GM21737 (cell line): Measurements from ENCODE around the gene ARHGEF6.
A peak's percentile ranks its signal among the peaks of the same experiment; 100 is the strongest.

Source experiments
- ATAC-seq: cut with Tn5 transposase; IDR thresholded peaks from one replicate; pipeline ENCODE4 v1.9.1; 2021; ENCODE audit warnings: mild to moderate bottlenecking, moderate library complexity; ENCODE audit not compliant: unreplicated experiment

The ARHGEF6 gene

DNA sequence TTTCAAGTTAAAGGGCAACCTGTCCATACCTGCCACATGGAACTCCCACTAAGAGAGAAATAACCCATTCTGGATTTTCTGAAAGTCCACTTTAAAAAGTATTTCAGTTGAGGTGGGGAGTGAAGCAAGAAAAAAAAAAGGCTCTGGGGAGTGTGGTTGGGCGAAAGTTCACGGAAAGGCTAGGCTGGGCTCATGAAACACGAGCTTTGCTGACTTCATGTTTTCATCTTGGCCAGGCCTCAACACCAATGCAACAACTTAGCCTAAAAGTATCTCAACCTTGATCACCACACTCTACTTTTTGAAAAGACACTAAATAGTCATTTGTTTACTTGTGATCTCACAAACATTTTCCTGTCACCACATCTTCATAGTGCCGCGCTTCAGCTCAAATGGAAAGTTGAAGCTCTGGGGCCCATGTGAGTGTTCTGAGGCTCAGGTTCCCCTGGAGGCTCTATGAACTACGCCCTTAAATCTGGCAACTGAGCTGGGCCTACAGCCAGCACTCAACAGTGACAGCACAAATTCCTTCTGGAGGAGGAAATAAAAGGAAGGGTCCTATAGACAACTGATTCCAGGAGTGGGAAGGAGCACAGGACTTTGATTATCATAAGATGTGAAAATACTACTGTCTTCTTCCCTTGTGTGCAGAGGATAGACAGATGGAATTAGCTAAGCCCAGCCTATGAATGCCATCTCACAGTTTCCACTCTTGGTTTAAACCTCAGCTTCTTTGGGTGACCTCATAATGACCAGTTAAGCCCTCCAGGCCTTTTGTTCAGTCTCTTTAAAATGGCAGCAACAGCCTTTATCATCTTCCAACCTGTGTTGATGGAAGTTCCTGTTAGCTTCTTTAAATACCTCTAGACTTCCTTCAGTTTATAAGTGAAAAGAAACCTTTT, 127.7 kb downstream of the ARHGEF6 start:
- no peak for ATAC-seq

- ATAC-seq, result no peak
Observed at GRCh38 chrX:136650811-136651210, 129.9 kb downstream of the ARHGEF6 start.

DNA sequence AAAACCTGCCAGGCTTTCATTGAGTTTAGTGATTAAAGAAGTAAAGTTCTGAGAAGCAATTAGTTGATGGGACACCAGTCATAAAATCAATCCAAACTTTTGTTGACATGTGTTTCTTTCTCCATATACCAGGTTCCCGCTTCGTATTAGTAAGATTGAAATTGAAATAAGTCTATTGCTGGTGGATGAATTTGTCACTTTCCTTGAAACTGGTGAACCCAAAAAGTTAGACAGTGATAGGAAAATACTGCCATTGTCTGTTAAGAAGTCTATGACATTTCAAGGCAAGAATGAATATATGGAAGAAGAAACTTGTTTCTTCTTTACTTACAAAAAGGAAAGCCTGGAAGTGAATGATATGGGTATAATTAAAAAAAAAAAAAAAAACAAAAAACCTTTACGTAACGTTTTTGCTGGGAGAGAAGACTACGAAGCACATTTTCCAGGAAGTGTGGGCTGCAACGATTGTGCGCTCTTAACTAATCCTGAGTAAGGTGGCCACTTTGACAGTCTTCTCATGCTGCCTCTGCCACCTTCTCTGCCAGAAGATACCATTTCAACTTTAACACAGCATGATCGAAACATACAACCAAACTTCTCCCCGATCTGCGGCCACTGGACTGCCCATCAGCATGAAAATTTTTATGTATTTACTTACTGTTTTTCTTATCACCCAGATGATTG, 132.9 kb downstream of the ARHGEF6 start, which contains the start of gene CD40LG:
Gene CD40LG (plus strand): TSS at position 482 of the 684 bp plus-strand sequence. CDS start 91 bp downstream, at position 573.
- ATAC-seq, result no peak

- ATAC-seq, result no peak
Observed at GRCh38 chrX:136646602-136647239, 134.0 kb downstream of the ARHGEF6 start.

- ATAC-seq, result no peak
Observed at GRCh38 chrX:136643243-136643642, 137.5 kb downstream of the ARHGEF6 start.

DNA sequence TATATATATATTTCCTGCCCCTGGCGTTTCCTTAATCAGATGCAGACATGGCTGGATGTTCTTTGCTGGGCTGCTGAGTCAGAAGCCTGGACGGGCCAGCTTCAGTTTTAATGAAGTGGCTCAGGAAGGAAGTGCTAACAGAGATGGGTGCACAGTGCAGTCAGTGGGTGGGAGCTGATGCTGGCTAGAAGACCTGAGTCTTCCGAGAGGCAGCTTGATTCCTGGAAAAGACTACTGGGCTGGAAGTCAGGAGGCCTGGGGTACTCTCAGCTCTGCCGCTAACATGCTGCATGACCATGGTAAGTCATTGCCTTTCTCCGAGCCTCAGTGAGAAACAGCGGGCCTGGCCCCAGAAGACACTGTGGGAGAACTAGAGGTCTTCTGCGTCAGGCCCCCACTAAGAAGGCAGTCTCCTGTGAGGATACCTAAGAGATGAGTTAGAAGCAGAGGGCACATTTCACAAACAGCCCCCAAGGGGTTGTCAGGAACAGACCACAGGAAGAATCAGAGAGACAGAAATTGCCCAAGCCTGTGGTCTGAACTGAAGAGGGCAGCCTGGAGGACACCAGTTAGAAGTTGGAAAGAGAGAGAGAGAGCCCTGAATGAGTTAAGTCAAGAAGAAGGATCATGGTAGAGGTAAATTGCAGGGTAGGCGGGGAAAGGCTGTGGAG, 141.1 kb downstream of the ARHGEF6 start:
- ATAC-seq, result no peak

DNA sequence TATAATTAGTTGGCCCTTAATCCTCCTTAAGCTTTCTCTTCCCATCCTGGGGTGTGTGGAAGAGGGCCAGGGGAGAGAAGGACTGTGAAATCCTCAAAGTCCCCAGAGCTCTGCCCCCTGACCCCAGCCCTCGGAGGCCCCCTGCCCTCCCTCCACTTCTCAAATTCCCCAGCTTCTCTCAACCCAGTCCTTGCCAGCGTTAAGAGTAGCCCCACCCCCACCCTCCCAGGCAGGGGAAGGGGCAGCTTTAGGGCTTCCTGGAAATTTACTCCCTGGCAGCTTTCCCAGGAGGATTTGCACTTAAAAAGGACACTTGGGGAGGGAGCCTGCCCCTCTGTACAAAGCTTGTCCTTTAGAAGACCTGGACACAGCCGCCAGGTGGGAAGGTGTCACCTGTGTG, 144.6 kb downstream of the ARHGEF6 start:
- ATAC-seq, result no peak

- no peak for ATAC-seq
Observed at GRCh38 chrX:136635235-136635634, 145.5 kb downstream of the ARHGEF6 start.

DNA sequence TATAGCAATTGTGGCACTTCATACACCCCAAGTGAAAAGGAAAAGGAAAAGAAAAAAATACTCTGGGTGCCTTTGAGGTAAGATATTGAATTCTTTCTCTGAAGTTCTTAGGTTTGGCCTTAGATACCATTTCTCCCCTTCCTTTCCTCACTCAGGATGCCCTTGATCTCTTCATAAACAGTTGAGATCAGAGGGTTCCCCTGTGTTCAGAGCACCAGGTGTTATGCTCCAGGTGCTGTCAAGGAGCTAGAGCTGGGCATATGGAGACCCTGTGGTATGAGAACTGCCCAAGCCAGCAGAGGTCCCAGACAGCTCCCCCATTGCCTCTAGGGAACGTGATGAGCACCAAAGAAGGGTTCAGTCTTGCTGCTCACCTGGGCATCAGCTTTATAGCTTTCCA, 149.9 kb downstream of the ARHGEF6 start:
- no peak for ATAC-seq

GRCh38 chrX:136629084-136629750, 151.5 kb downstream of the ARHGEF6 start:
- no peak for ATAC-seq

DNA sequence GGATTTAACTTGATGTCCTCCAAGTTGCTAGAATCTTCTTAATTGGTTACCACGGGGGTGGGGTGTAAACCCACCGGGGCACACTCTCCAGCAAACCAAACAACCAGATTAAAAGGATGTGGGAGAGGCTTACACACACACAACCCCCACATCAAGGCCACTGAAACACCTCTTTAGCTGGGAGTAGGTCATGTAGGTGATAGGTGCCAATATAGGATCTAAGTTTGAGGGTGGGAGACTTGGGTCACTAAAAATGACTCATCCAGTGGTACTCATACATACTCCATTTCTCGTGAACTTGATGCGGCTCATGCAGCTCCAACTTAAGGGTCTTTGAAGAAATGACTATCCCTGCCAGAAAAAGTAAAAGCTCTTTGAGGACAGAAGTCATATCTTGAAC, 153.3 kb downstream of the ARHGEF6 start:
- no peak for ATAC-seq

GRCh38 chrX:136626891-136627290, 153.8 kb downstream of the ARHGEF6 start:
- ATAC-seq, result no peak

DNA sequence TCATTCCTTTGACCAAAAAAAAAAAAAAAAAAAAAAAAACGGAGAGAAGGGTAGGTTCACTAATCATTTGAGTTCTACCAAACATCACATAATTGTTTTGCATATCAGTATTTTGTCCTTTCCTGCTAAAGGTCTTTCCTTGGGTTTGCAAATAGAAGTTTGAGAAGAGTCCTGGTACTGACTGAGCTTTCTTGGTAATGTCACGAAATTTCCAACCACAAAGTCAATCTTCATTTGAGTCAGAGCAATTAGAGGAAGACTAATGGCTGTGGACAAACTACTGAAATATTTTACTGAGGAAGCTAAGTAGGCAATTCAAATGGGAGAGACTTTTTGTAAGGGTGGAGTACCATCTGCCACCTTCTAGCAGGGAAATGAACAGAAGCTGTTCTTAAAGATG, 154.5 kb downstream of the ARHGEF6 start:
- ATAC-seq, result no peak

- no peak for ATAC-seq
Observed at GRCh38 chrX:136625246-136625645, 155.5 kb downstream of the ARHGEF6 start.

DNA sequence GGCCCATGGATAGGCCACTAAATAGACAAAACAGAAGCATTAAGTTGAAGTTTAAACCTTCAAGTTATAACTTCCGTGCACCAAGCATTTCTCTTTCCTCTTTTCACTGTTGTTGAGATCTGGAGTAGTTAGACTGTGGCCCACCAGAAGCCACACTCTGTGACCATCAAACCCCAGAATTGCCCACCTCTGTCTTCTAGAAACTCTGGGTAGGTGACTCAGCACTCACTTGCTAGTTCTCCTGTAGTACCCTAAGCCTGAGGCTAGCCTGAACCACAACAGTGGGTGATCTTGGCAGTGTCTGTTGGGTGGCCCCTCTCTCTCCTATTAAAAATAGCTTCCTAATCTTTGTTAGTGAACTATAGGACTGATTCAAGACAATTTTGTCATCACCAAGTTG, 157.3 kb downstream of the ARHGEF6 start:
- ATAC-seq, result no peak

GRCh38 chrX:136622568-136622967, 158.2 kb downstream of the ARHGEF6 start:
- ATAC-seq, result no peak

GRCh38 chrX:136620780-136621179, 160.0 kb downstream of the ARHGEF6 start:
- no peak for ATAC-seq

DNA sequence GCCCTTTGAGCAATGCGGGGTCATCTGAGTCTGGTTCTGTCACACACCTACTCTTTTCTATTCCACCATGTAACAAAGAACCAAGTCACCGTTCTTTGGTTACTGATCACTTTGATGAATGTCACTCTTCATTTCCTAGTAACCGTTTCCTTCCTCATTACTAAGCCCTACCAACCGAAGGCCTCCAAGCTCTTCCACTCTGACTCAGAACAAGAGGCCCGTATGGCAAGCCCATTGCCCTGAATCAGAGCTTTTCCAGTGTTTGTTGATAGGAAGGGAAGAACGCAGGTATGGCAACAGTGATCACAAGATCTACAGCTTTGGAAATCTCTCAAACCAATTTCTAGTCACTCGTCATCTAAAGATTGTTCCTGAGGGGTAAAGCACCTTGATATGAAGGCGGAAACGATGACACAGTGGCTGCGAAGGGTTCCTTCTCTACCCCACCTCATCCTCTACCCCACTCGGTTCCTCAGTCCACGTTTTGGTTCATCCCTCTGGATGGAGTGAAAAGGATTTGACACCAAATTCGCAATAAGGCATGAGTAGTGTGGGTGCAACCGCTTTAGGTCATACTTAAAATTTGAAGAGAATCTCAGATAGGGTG, 160.7 kb downstream of the ARHGEF6 start:
- ATAC-seq, result no peak

GRCh38 chrX:136616987-136617685, 163.6 kb downstream of the ARHGEF6 start:
- peak; percentile 90 for ATAC-seq
